ENCODE data around the gene ACSL6.

Gene ACSL6

GRCh38 chr5:131932235-131932634 is 79.2 kb downstream of the ACSL6 start:
- Histone ChIP-seq H3K27ac (no peak overlapping the region), H3K36me3 (no peaks in the 10 kb centered on the region), H3K27me3 (ENCODE audit: insufficient read depth, low read depth, severe bottlenecking) (no peaks in the 10 kb centered on the region), H3K9me3 (ENCODE audit: severe bottlenecking) (peaks cover 3% of the 10 kb centered on the region), H3K4me3 (ENCODE audit: low read depth, low read length) (no peak overlapping the region)
- no peak for TF ChIP-seq CTCF (IDR thresholded peaks at IDR 0.05; ENCODE audit: low read depth, low read length)
- DNase-seq = no peak

DNA sequence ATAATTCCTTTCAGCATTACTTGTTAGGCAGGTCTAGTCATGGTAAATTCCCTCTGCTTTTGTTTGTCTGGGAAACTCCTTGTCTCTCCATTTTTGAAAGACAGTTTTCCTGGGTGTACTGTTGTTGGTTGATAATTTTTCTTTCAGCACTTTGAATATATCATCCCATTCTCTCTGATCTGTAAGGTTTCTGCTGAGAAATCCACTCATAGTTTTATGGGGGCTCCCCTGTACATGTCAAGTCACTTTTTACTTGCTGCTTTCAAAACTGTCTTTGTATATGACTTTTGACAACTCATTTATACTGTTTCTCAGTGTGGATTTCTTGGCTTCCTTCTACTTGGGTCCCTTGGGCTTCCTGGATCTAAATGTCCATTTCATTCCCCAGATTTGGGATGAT is 82.5 kb downstream of the ACSL6 start:
- no peak for DNase-seq
- Histone ChIP-seq H3K27me3 (ENCODE audit: insufficient read depth, low read depth, severe bottlenecking) (no peaks in the 10 kb centered on the region), H3K9me3 (ENCODE audit: severe bottlenecking) (peaks cover 3% of the 10 kb centered on the region), H3K36me3 (no peaks in the 10 kb centered on the region), H3K4me3 (ENCODE audit: low read depth, low read length) (no peak overlapping the region), H3K27ac (no peak overlapping the region)
- no peak for TF ChIP-seq CTCF (IDR thresholded peaks at IDR 0.05; ENCODE audit: low read depth, low read length)

DNA sequence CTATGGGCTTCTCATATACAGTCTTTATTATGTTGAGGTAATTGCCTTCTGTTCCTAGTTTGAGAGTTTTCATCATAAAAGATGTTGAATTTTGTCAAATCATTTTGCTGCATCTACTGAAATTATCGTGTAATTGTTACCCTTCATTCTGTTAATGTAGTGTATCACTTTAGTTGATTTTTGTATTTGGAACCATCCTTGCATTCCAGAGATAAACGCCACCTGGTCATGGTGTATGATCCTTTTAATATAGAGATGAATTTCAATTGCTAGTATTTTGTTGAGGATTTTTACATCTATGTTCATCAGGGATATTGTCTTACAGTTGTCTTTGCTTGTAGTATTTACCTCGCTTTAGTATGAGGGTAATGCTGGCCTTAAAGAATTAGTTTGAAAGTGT is 85.3 kb downstream of the ACSL6 start:
- H3K9me3 ChIP-seq (ENCODE audit: severe bottlenecking) = peaks cover 3% of the 10 kb centered on the region
- H3K27ac ChIP-seq = no peak overlapping the region
- no peaks in the 10 kb centered on the region for H3K36me3 ChIP-seq
- TF ChIP-seq CTCF (IDR thresholded peaks at IDR 0.05; ENCODE audit: low read depth, low read length) = no peak
- H3K27me3 ChIP-seq (ENCODE audit: insufficient read depth, low read depth, severe bottlenecking) = no peaks in the 10 kb centered on the region
- DNase-seq = no peak
- no peak overlapping the region for H3K4me3 ChIP-seq (ENCODE audit: low read depth, low read length)

DNA sequence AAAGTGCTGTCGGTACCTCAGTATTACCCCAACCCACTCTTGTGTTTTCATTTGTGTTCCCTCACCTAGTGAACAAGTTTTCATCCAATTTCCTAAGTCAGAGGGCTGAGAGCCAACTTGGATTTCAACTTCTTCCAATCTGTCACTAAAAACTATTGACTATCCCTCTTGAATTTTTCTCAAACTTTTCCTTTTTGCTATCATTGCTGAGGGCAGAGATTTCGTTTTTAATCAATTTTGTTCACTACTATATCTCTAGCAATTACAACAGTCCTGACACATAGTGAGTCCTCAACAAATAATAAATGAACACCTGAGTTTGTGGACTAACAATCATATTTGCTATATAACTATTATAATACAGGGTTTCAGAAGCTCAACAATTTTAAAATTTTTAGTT is 95.0 kb downstream of the ACSL6 start:
- no peak for TF ChIP-seq CTCF (IDR thresholded peaks at IDR 0.05; ENCODE audit: low read depth, low read length)
- H3K9me3 ChIP-seq (ENCODE audit: severe bottlenecking) = no peaks in the 10 kb centered on the region
- H3K36me3 ChIP-seq = no peaks in the 10 kb centered on the region
- no peaks in the 10 kb centered on the region for H3K27me3 ChIP-seq (ENCODE audit: insufficient read depth, low read depth, severe bottlenecking)
- DNase-seq = no peak
- H3K4me3 ChIP-seq (ENCODE audit: low read depth, low read length) = no peak overlapping the region
- H3K27ac ChIP-seq = no peak overlapping the region

DNA sequence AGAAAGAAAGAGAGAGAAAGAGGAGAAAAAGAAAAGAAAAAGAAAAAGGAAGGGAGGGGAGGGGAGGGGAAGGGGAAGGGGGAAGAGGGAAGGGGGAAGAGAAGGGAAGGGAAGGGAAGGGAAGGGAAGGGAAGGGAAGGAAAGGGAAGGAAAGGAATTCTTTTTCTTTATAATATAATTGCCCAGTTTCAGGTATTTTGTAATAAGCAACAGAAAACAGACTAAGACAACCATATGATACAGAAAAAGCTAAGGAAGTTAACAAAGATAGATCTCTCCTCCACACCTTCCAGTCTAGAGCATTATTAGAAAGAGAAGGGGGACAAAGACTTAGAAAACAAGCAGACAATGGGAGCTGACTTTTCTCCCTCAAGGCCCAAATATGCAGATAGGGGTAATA is 97.0 kb downstream of the ACSL6 start:
- no peaks in the 10 kb centered on the region for H3K27me3 ChIP-seq (ENCODE audit: insufficient read depth, low read depth, severe bottlenecking)
- no peak overlapping the region for H3K4me3 ChIP-seq (ENCODE audit: low read depth, low read length)
- H3K9me3 ChIP-seq (ENCODE audit: severe bottlenecking) = no peaks in the 10 kb centered on the region
- no peak for TF ChIP-seq CTCF (IDR thresholded peaks at IDR 0.05; ENCODE audit: low read depth, low read length)
- no peak overlapping the region for H3K27ac ChIP-seq
- H3K36me3 ChIP-seq = no peaks in the 10 kb centered on the region
- DNase-seq = no peak

- Histone ChIP-seq H3K36me3 (no peaks in the 10 kb centered on the region), H3K4me3 (ENCODE audit: low read depth, low read length) (no peak overlapping the region), H3K9me3 (ENCODE audit: severe bottlenecking) (no peaks in the 10 kb centered on the region), H3K27ac (no peak overlapping the region), H3K27me3 (ENCODE audit: insufficient read depth, low read depth, severe bottlenecking) (no peaks in the 10 kb centered on the region)
- no peak for DNase-seq
- TF ChIP-seq CTCF (IDR thresholded peaks at IDR 0.05; ENCODE audit: low read depth, low read length) = no peak
These were observed 97.9 kb downstream of the ACSL6 start for GRCh38 chr5:131913603-131914002.

Measured in WERI-Rb-1 (cell line).